ENCODE measurements around the gene UNC93A.

GRCh38 chr6:167292301-167293087, 1.4 kb downstream of the UNC93A start:
- TF ChIP-seq CTCF (IDR thresholded peaks at IDR 0.05; ENCODE audit: insufficient read depth, low read length, poor library complexity, severe bottlenecking) (no peak), EZH2phosphoT487 (conservative IDR thresholded peaks at IDR 0.05; ENCODE audit: low read length) (no peak)

Measured in SU-DHL-6 (cell line).